K562 (cell line): ENCODE measurements around the gene PDGFRA.

ENCODE experiments used
- ASH1L ChIP-seq: fragments of 450-650 bp; IDR thresholded peaks from 2 replicates; pipeline ENCODE4 v1.6.1; 2018; ENCODE audit warnings: borderline replicate concordance, mild to moderate bottlenecking, low read depth; ENCODE audit not compliant: partially characterized antibody
- CTCF ChIP-seq, 3 experiments: IDR thresholded peaks in 2 of 3; conservative IDR thresholded peaks in 1 of 3; 2 replicates each; pipeline ENCODE4 v1.5.1; 2011 to 2012; ENCODE audit warnings: low read length in 3 of 3, mild to moderate bottlenecking in 3 of 3, control low read depth in 2 of 3, improper control_type of control experiment in 1 of 3, inconsistent platforms in 1 of 3, low read depth in 1 of 3, mixed read lengths in 1 of 3, moderate library complexity in 1 of 3; ENCODE audit not compliant: insufficient read depth in 2 of 3
- NONO ChIP-seq, 2 experiments: fragments of 200-400 bp in 1 of 2; fragments of 450-650 bp in 1 of 2; formaldehyde crosslinking in 1 of 2; IDR thresholded peaks; 2 replicates each; pipeline ENCODE4 v1.6.1; 2017; ENCODE audit warnings: low read depth in 2 of 2, mild to moderate bottlenecking in 2 of 2, moderate library complexity in 2 of 2, low read length in 1 of 2
- POLR2A ChIP-seq: fragments of 450-650 bp; conservative IDR thresholded peaks from 2 replicates; pipeline ENCODE4 v1.6.1; 2016
- THAP12 ChIP-seq: fragments of 250-450 bp; sonication (Bioruptor Pico); IDR thresholded peaks from 2 replicates; pipeline ENCODE4 v1.9.0; 2021; ENCODE audit warnings: mild to moderate bottlenecking, inconsistent platforms
- TRIM24 ChIP-seq, 2 experiments: fragments of 450-650 bp; IDR thresholded peaks; 2 replicates each; pipeline ENCODE4 v1.6.1; 2016
- ZNF644 ChIP-seq: fragments of 200-800 bp; sonication (Bioruptor generic); IDR thresholded peaks from 2 replicates; pipeline ENCODE4 v1.6.1; 2016; ENCODE audit warnings: low read depth, missing genetic modification characterization, missing compliant biosample characterization

- TF ChIP-seq POLR2A (no peak), CTCF (IDR thresholded peaks at IDR 0.05 in 2 of 3, conservative IDR thresholded peaks at IDR 0.05 in 1 of 3; ENCODE audit: insufficient read depth in 2 of 3, low read depth in 1 of 3, low read length in 3 of 3) (no peak), ASH1L (no peak), ZNF644 (tag) (no peak), NONO (IDR thresholded peaks at IDR 0.05; ENCODE audit: low read depth in 2 of 2, low read length in 1 of 2) (no peak), THAP12 (CRISPR knock-in tag) (no peak), TRIM24 (IDR thresholded peaks at IDR 0.05) (no peak)
These were observed 36.3 kb downstream of the PDGFRA start for GRCh38 chr4:54265366-54265765.
